Retinal pigment epithelial cell (primary cell): ENCODE measurements around the gene RLF.

Experiments used
- DNase-seq: peaks from one replicate; pipeline ENCODE4 v3.0.0-alpha.2; 2010; ENCODE audit warnings: low read depth
- H3K4me3 ChIP-seq: 2 replicates; pipeline ENCODE4 v1.5.1; 2011; ENCODE audit warnings: mild to moderate bottlenecking, low read length, control low read depth, moderate library complexity
- CTCF ChIP-seq: conservative IDR thresholded peaks from 2 replicates; pipeline ENCODE4 v1.5.1; 2011; ENCODE audit warnings: low read depth, low read length, control low read depth, inconsistent platforms

Gene RLF

GRCh38 chr1:40247655-40248054 is 86.5 kb downstream of the RLF start, which contains the start of gene TMCO2:
TMCO2 (plus strand) TSS chr1:40247937; CDS start chr1:40247994, 57 bp downstream.
- no peak for TF ChIP-seq CTCF

GRCh38 chr1:40248412-40248811 is 87.2 kb downstream of the RLF start:
- no peak overlapping the region for H3K4me3 ChIP-seq
- no peak for TF ChIP-seq CTCF
- DNase-seq, result no peak

More at GRCh38 chr1:40247655-40248054, 86.5 kb downstream of the RLF start, which contains the start of gene TMCO2:
- no peak for DNase-seq
- no peak within 1 kb of the TSS for H3K4me3 ChIP-seq

- TF ChIP-seq CTCF, result no peak
- DNase-seq, result no peak
- no peak overlapping the region for H3K4me3 ChIP-seq
Observed at GRCh38 chr1:40251456-40251855, 90.3 kb downstream of the RLF start.

GRCh38 chr1:40252601-40253000 is 91.4 kb downstream of the RLF start:
- TF ChIP-seq CTCF, result no peak
- DNase-seq, result no peak
- no peak overlapping the region for H3K4me3 ChIP-seq

GRCh38 chr1:40255231-40255630 is 94.0 kb downstream of the RLF start:
- H3K4me3 ChIP-seq, result no peak overlapping the region
- no peak for DNase-seq
- no peak for TF ChIP-seq CTCF

GRCh38 chr1:40256401-40257084 is 95.4 kb downstream of the RLF start:
- H3K4me3 ChIP-seq, result peak overlapping the region; percentile 83
- no peak for DNase-seq
- TF ChIP-seq CTCF, result no peak

GRCh38 chr1:40257313-40257687 is 96.1 kb downstream of the RLF start:
- no peak for DNase-seq
- H3K4me3 ChIP-seq, result peak overlapping the region; percentile 83
- TF ChIP-seq CTCF, result no peak
